22Rv1 (cell line): Measurements from ENCODE around the gene TSTD2.

Experiments
- ZFX ChIP-seq: fragments of 450-650 bp; IDR thresholded peaks from 2 replicates; pipeline ENCODE4 v1.6.1; 2017; ENCODE audit warnings: antibody characterized with exemption, borderline replicate concordance
- TF ChIP-seq, protein P1 (sequence below): fragments of 450-650 bp; IDR thresholded peaks from 2 replicates; pipeline ENCODE4 v1.5.1; 2017; ENCODE audit warnings: mild to moderate bottlenecking

DNA sequence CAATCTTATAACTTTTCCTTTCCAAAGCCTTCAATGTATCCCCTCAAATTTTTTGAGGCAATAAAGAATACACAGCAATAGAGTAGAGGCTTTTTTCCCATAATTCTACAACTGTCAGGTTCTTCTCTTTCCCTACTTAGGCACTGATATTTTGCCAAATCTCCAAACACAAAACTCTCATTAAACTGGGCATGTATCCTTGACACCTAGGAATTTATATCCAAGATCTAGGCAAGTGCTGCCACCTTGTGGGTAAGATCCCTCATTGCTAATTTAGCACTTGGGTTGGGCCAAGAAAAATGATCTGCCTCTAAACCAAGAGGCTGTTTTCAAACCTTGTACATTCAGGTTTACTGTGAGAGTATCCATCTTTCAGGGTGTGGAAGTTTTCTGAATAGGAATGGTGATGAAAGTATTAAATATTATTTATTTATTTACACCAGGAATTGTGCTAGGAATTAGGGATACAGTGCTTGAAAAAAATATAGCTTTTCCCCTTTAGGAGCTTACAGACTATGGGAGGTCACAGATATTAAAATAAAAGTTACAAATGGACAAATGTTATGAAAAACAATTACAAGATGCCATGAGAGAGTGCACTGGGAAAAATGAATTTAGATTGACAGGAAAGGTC, 17.6 kb downstream of the TSTD2 start:
- TF ChIP-seq, protein P1, sequence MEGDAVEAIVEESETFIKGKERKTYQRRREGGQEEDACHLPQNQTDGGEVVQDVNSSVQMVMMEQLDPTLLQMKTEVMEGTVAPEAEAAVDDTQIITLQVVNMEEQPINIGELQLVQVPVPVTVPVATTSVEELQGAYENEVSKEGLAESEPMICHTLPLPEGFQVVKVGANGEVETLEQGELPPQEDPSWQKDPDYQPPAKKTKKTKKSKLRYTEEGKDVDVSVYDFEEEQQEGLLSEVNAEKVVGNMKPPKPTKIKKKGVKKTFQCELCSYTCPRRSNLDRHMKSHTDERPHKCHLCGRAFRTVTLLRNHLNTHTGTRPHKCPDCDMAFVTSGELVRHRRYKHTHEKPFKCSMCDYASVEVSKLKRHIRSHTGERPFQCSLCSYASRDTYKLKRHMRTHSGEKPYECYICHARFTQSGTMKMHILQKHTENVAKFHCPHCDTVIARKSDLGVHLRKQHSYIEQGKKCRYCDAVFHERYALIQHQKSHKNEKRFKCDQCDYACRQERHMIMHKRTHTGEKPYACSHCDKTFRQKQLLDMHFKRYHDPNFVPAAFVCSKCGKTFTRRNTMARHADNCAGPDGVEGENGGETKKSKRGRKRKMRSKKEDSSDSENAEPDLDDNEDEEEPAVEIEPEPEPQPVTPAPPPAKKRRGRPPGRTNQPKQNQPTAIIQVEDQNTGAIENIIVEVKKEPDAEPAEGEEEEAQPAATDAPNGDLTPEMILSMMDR: peak; percentile 87
- no peak for TF ChIP-seq ZFX
